PC-3 (cell line): ENCODE data around the gene CACUL1.

ENCODE experiments used
- EZH2 ChIP-seq: fragments of 300-600 bp; sonication (generic); IDR thresholded peaks from one replicate; pipeline ENCODE4 v1.6.1; 2017; ENCODE audit warnings: antibody characterized with exemption, mild to moderate bottlenecking, low read length; ENCODE audit not compliant: unreplicated experiment
- TF ChIP-seq, protein P1 (sequence below): fragments of 300-600 bp; sonication (generic); conservative IDR thresholded peaks from 2 replicates; pipeline ENCODE4 v1.5.1; 2017; ENCODE audit warnings: antibody characterized with exemption, low read depth, mild to moderate bottlenecking, low read length

- TF ChIP-seq, protein P1, sequence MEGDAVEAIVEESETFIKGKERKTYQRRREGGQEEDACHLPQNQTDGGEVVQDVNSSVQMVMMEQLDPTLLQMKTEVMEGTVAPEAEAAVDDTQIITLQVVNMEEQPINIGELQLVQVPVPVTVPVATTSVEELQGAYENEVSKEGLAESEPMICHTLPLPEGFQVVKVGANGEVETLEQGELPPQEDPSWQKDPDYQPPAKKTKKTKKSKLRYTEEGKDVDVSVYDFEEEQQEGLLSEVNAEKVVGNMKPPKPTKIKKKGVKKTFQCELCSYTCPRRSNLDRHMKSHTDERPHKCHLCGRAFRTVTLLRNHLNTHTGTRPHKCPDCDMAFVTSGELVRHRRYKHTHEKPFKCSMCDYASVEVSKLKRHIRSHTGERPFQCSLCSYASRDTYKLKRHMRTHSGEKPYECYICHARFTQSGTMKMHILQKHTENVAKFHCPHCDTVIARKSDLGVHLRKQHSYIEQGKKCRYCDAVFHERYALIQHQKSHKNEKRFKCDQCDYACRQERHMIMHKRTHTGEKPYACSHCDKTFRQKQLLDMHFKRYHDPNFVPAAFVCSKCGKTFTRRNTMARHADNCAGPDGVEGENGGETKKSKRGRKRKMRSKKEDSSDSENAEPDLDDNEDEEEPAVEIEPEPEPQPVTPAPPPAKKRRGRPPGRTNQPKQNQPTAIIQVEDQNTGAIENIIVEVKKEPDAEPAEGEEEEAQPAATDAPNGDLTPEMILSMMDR, result no peak
- TF ChIP-seq EZH2, result no peak
Observed at GRCh38 chr10:118764195-118764594, 9.4 kb upstream of the CACUL1 start.
